NCI-H748 treated with DMSO at 0.1 percent for 48 hours (cell line): ENCODE measurements around the gene MTR.

Source experiments
- DNase-seq: peaks from one replicate; lab custom pipeline; 2025; lab: John Stamatoyannopoulos, UW

The MTR gene

GRCh38 chr1:236864211-236864610 lies 69.1 kb downstream of the MTR start:
- DNase-seq: no peak

DNA sequence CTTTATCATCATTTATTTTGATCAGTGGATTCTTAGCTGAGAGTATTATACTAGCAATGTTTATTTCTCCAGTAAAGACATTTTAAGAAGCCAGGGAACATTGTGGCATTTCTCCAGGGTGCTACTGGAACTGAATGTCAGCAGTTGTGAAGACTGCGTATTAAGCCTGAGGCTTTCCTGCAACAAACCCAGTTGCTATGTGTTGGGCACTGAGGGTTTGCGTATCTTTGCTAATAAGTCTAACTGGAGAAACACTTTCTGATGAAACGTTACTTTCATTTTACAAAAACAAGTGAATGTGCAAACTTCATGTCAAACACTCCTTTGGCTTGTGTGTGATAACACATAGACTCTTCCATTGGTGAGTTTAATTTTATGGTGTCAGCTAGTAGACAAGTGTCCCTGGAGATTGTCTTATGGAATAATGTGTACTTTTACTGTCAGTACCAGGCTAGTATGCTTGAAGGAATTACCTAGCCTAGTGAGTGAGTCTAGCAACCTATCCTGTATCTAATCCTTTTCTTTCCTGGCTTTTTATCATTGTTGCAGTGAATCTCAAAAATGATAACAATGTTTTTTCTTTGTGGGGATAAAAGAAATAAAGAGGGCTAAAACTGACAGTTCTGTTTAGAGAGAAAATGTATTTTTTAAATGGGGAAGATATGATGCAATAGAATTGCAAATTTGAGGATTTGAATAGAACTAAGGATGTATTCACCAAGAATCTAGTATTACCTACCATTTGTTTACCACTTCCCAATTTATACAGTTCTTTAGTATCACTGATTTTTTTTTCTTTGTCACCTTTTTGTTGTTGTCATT lies 70.1 kb downstream of the MTR start:
- DNase-seq: no peak

DNA sequence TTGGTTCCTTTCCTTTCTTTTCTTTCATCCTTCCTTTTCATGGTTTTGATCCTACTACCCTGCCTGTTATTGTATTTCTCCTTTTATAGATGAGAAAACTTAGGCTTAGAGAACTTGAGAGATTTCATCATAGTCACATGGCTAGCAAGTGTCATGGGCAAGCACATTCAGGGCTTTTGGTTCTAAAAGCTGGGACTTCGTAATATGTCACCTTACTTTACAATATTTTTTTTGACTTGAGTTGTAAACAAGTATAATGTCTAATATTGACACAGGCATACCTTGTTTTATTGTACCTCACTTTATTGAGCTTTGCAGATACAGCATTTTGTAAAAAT lies 70.7 kb downstream of the MTR start:
- no peak for DNase-seq

GRCh38 chr1:236868625-236869467 lies 73.8 kb downstream of the MTR start:
- DNase-seq: peak; percentile 31

GRCh38 chr1:236869911-236870310 lies 74.8 kb downstream of the MTR start:
- DNase-seq: no peak

GRCh38 chr1:236870721-236871120 lies 75.6 kb downstream of the MTR start:
- DNase-seq: no peak

DNA sequence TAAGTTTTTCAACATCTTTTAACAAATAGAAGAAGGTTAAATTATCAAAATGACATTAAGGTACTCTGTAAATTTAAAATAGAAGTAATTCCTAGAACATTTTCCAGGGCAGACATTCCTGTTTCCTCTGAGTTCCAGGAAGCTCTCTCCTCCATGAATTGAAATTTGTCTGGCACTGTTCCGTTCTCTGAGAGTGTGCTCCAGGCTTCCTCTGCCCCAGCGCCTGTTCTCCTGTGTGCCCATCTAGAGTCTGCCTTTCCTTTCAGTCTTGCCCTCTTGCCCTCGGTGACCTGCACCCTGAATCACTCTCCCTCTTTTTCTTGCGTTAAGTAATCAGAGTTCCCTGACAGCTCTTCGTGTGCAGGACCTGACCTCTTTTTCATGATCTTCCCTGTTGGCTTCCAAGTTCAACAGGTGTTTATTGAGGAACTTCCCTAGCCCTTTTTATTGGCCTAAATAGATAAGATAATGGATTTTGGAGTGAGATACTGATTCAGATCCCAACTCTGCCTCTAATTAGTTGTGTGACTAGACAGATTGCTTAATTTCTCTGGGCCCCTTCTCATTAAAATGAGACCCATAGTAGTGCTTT lies 77.1 kb downstream of the MTR start:
- DNase-seq: no peak

DNA sequence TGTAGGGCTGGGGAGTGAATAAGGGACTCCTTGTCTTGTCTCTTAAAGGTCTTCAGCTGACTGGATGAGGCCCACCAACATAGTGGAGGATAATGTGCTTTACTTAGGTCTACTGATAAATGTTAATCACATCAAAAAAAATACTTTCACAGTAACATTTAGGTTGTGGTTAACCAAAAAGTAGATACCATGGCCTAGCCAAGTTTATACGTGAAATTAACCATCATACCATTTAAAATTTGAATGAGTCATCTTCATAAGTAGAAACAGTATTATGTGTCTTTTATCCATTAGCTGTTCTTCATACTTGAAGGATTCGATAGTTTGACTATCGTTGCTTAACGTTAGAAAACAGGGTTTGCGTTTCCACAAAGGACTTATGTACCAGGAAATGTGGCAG lies 80.9 kb downstream of the MTR start:
- DNase-seq: no peak

DNA sequence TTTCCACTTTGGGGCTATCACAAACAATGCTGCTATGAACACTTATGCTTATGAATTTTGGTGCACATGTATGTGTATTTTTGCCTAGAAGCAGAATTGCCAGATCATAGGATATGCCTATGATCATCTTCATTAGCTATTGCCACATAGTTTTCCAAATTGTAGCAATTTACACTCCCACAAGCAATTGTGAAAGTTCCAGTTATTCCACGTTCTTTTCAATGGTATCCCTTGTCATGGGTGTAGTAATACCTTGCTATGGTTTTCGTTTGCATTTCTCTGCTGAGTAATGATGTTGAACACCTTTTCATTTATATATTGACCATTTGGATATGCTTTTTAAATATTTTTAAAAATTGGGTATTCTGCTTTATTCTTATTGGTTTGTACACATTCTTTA lies 82.6 kb downstream of the MTR start:
- no peak for DNase-seq

- DNase-seq: no peak
These were observed 85.1 kb downstream of the MTR start for GRCh38 chr1:236880209-236880608.

DNA sequence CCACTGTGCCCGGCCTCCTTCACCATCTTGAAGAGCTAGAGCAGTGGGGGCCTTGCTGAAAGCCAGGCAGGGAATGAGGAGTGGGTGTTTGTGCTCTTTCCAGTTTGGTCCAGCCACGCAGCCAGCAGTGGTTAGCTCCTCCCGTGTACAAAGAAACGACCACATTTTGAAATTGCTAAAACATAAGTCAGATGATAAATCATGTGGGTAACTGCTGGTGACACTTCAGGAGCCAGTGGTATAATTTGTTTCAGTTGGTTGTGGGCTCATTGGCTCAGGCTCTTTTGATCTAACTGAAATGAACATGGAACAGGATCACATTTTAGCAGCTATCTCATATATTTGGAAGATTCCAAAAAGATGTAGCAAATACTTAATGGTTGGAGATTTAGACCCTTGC lies 87.6 kb downstream of the MTR start:
- no peak for DNase-seq

GRCh38 chr1:236886199-236886598 lies 91.1 kb downstream of the MTR start:
- DNase-seq: no peak

DNA sequence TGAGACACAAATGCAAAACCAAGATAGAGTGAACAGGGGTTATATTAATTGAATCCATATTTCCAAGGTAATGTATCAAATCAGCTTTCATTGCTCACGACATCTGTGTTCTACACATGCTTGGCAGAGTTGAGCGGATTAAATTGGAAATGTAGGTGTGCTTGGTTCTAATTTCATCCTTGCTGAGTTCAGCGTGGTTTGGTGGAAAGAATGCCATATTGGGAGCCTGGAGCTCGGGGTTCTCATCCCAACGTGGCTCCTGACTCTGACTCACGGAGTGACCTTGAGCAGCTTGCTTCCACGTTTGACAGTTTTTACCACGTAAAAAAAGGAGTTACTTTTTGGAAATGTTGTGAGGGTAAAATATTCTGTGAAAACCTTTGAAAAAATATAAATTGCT lies 92.0 kb downstream of the MTR start:
- no peak for DNase-seq

DNA sequence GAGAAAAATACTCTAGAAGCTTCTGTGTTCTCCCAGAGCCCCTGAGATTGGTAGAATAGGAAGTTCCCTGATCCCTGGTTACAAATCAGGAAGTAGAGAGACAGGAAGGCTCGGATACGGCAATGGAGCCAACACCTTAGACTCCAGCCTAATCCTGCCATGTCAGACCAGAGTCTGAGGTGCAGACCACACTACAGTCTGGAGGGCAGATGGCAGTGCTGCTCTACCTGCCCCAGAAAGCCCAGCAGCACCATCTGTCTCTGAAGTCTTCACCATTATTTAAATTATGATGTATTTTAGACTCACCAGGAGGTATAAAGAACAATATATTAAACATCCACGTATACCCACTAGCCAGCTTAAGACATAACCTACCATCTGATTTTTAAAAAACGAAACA lies 93.0 kb downstream of the MTR start:
- DNase-seq: no peak

- DNase-seq: no peak
These were observed 93.8 kb downstream of the MTR start for GRCh38 chr1:236888903-236889302.

- no peak for DNase-seq
These were observed 95.3 kb downstream of the MTR start for GRCh38 chr1:236890152-236891056.

GRCh38 chr1:236893626-236894545 lies 98.8 kb downstream of the MTR start:
- DNase-seq: no peak

- no peak for DNase-seq
These were observed 100.7 kb downstream of the MTR start for GRCh38 chr1:236895665-236896387.

DNA sequence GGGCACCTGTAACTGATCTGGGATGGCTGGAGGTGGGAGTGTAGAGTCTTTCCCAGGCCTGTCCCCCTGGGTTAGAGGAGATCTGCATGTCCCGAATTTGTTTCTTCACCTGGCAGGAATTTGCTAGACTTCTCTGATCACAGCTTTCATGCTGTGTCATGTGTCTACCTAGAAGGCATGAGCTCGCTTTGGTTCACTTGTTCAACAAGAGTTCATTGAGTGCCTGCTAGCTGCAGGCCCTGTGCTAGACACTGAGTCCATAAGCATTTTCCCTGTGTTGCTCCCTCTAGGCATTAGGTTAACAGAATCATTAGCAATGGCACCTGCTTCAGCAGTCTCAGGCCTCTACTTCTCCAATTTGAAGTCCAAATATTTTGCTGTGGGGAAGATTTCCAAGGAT lies 101.6 kb downstream of the MTR start:
- no peak for DNase-seq
